Measurements from ENCODE around the gene FCHSD2. TPM values are rescaled to one million over a fixed set of nuclear protein-coding genes. Genes with fewer than 3 reads are reported as not detected.
"Not testable (repeated sequence)": the region's sequence is repeated elsewhere in the genome, so short reads cannot be mapped to it uniquely, and the experiment has no call there.

Gene FCHSD2
- total RNA-seq, 1 donor from 2014 or later = 31.1 TPM

DNA sequence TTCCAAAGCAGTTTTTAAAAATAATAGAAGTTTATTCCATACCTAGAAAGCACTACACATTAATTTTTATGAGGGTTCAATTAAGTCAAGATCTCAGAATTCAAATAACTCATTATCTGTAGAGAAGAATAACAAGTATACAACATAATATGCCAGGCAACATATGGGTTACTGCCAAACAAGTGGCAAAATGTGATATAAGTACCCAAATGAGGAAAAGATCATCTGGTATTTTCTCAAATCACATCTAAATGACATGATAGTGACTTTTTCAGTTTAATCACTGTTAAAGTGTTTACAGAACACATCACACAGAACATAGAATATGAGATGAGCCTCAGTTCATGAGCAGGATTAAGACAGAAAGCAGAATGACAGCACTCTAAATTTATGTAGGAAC is 123.3 kb downstream of the FCHSD2 start:
- intact Hi-C loops (cut with micrococcal nuclease) = no loop called here

DNA sequence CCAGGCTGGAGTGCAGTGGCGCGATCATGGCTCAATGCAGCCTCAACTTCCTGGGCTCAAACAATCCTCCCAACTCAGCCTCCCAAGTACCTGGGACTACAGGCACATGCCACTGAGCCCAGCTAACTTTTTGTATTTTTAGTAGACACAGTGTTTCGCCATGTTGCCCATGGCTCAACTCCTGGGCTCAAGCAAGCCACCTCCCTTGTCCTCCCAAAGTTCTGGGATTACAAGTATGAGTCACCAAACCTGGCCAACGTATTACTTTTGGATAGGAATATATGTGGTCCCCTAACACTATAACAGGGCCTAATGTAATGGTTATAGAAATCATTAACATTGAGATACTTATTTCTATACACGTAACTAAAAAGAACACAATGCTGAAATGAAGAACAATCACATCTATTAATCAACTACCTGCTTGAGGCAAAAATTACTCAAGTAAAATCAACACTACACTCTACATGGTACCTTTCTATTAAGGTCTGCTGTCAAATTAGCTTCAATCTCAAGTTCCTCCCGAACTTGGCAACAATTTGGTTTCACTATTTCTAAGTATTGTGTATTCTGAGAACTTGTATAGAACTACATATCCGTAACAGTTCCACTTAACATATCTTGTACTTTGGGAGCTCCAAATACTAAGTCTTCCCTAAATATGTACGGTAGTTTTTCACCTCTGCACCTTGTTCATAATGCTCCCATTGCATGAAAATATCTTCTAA is 124.9 kb downstream of the FCHSD2 start:
- intact Hi-C loops (cut with micrococcal nuclease) = no loop called here

DNA sequence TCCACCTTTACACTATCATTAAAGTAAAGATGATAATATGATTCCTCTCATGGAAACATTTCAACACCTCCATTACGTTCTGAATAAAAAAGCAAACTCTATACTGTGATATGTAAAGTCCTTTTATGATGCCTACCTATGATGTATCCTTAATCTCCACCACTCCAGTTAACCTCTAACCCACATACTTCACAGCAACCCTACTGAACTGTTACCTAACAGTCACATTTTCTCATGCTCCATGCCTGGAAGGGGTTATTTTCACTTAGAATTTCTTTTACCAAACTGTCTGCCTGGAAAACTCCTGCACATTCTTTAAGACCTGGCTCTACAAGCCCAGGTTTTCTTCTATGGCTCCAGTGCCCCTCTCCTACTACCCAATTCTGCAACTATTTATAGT is 129.1 kb downstream of the FCHSD2 start:
- intact Hi-C loops (cut with micrococcal nuclease) = no loop called here

- intact Hi-C loops (cut with micrococcal nuclease) = no loop called here
Observed at GRCh38 chr11:73012121-73012863, 129.8 kb downstream of the FCHSD2 start.

GRCh38 chr11:73011126-73011817 is 130.8 kb downstream of the FCHSD2 start:
- intact Hi-C loops (cut with micrococcal nuclease) = no loop called here

GRCh38 chr11:73009972-73010371 is 132.1 kb downstream of the FCHSD2 start:
- intact Hi-C loops (cut with micrococcal nuclease) = no loop called here

- intact Hi-C loops (cut with micrococcal nuclease) = no loop called here
Observed at GRCh38 chr11:73004088-73004487, 138.0 kb downstream of the FCHSD2 start.

DNA sequence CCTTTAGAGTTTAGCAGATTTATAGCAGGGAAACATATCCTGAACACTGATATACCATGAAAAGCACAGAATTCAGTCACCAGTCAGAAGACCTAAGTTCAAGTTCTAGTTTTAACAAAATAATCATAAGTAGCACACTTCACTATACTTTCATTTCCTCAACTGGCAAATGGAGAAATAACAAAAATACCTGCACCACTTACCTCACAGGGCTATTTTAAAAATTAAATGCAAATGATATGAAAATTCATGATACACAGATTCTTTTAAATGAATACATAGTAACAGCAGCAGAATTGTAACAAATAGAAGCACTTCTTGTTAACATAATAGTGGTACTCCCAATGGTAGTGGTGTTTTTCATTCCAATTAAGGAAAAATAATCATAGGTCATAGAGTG is 139.0 kb downstream of the FCHSD2 start:
- intact Hi-C loops (cut with micrococcal nuclease) = no loop called here

DNA sequence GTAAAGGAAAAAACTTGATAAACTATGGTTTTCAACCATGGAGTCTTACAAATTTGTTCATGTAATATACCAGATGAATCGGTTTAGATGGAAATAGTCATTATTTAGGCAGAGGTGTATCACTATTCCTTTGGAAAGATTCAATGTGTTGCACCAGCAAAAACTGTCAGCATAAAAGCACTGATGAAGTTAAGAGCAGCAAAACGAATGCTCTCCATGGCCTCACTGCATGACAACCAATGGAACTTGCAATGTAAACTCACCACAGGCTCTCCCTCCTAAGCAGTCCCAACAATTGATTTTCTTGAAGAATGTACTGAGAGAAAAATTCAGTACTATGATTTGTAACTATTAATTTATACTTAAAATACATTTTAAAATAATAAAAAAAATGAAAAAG is 139.9 kb downstream of the FCHSD2 start:
- intact Hi-C loops (cut with micrococcal nuclease) = no loop called here

DNA sequence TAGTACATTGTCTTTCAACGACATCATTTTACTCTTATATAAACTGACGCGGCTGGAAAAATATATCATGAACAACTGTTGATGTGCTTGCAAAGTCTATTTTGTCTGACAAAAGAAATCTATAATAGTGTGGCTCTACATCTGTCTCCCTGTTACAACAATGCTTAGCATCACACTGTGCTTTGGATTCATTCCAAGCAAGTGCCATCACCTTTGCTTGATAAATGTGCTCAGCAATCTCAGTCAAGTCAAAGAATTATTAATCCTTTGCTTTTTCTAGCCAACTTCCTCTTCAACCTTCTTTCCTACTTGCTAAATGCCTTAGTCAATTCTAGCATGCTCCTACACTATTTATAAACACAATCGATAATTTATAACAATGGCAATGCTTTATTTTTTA is 140.5 kb downstream of the FCHSD2 start:
- intact Hi-C loops (cut with micrococcal nuclease) = no loop called here

GRCh38 chr11:72998676-72999075 is 143.4 kb downstream of the FCHSD2 start:
- intact Hi-C loops (cut with micrococcal nuclease) = no loop called here

- intact Hi-C loops (cut with micrococcal nuclease) = no loop called here
Observed at GRCh38 chr11:72996959-72997358, 145.2 kb downstream of the FCHSD2 start.

DNA sequence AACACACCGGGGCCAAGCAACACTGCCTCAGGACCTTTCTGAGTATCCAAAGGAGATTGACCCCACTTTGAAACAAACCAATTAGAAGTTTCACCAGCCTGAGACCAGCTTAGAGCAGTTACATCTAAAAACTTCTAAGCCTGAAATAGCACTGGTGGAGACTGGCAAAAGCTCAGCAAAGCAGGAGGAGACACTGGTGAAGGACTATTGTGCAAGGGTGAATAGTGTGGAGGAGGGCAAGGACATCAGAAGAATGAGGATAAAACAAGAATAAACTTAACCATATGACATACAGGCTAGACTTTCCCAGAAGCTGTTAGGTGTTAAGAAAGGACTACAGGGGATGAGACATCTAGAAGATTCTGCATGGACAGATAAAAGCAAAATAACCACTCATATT is 152.4 kb downstream of the FCHSD2 start:
- intact Hi-C loops (cut with micrococcal nuclease) = no loop called here

DNA sequence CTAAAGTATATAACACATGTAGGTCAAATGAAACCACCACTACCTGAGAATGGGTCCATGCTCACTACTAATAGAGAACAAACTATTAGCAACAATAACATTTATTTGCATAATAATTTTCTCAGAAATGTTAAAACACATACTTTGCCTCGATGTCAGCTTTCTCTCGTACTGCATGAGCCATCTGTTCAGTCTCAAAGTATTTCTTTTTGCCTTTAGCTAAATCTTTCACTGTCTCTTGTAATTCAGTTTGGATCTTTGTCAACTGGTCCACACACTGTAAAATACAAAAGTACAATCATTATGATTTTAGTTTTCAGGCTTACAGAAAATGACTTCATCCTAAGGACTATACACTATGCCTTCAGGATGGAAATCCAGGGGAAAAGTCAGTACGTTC is 153.3 kb downstream of the FCHSD2 start:
- intact Hi-C loops (cut with micrococcal nuclease) = no loop called here

DNA sequence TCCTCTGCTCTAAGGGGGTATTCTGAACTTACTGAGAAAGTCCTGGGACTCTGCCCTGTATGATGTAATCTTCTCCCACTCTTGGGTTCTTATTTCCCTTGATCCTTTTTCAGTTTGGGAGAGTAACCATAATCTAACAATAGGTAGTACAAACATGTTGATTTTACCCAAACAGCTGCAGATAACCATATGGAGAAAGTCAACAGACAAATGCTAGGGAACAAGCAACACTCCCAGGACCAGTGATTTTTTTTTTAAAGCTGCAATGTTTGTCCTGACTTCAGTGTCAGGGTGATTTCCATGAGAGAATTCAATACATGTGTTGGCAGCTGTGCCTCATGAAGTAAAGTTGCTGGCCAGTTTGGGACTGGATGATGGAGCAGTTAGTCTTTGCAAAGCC is 156.5 kb downstream of the FCHSD2 start:
- intact Hi-C loops (cut with micrococcal nuclease) = no loop called here

DNA sequence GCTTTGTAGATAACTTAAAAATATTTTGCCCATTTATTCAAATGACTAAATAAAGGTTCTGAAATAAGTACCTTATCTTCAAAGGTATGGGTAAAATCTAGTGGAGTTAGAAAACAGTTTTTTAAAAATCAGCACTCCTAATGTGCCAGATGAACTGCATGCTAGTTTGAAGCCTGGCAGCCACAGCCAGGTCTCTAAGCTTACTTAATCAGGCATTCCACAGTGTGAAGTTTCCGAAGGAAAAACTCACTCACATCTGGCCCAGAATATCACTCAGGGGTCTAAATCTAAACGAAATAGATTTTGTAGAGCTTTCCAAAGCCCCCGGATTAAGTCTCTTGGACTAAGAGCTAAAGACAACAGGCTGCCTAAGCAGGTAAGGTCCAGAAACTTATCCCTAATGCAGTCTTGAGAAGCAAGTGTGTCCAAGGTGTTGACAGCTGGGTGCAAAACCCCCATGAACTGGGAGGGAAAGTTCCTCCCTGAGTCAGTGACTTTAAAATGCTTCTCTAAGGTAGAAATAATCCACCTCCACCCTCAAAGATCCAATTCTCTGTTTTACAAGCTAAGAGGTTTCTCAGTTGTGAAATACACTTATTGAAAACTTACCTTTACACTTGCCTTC is 157.6 kb downstream of the FCHSD2 start:
- intact Hi-C loops (cut with micrococcal nuclease) = no loop called here

DNA sequence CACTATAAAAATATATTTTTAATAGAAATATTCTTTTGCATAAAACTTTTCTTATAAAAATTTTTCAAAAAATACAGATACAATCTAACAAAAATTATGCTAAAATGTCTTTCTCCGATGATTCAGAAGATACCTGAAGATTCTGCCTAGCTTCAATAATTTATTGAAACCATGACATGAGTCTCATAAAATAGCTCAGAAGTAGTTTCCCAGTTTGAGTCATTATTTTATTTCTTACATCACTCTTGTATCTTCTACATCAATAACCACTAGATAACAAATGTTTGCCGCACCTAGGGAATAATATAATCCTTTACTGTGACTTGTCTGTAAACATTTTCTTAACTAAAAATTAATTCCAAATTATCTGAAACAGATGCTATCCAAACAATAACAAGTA is 158.6 kb downstream of the FCHSD2 start:
- intact Hi-C loops (cut with micrococcal nuclease) = no loop called here

DNA sequence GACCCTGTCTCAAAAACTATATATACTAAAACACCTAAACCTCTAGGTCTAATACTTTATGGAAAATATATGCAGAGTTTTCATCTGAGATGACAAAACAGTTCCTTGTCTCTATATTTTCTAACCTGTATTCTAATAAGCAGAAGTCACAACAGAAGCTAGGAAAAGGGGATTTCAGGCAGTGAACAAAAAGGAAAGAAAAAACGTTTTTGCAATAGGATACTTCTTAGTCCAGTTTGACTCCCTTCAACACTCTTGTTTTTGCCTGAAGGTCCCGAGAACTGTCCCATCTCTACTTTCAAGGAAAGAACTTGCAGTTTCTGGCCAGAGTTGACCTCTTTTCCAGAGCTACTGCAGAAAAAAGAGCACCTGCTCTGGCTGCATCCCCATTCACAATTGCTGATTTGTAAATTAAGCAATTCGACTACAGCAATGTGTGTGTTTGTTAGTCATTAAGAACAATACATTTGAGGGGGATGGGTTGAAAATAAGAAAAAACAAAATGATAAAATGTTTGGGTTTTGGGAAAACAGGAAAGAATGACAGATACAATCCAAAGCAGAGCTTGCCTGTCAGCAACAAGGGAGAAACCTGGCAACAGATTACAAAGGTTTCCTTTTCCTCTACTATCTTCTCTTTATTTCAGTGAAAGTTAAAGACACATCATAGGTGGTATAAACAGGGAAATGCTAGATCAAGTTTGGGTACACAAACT is 160.0 kb downstream of the FCHSD2 start:
- intact Hi-C loops (cut with micrococcal nuclease) = no loop called here

- intact Hi-C loops (cut with micrococcal nuclease) = no loop called here
Observed at GRCh38 chr11:72981080-72981479, 161.0 kb downstream of the FCHSD2 start.

- intact Hi-C loops (cut with micrococcal nuclease) = not testable (repeated sequence)
Observed at GRCh38 chr11:72977782-72978181, 164.3 kb downstream of the FCHSD2 start.

DNA sequence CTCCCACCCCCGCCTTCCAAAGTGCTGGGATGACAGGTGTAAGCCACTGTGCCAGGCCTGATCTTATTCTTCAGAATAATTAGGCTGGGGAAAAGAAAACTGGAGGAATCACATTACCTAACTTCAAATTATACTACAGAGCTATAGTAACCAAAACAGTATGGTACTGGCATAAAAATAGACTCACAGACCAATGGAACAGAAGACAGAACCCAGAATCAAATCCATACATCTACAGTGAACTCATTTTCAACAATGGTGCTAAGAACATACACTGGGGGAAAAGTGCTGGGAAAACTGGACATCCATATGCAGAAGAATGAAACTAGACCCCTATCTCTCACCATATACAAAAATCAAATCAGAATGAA is 165.6 kb downstream of the FCHSD2 start:
- intact Hi-C loops (cut with micrococcal nuclease) = not testable (repeated sequence)

Measured in T-helper 2 cell treated with Interferon-gamma antibody and Interleukin-4, amounts not matched to agents 100 ng/mL and 5 ng/mL, for 36 hours (primary cell).